Heart right ventricle (tissue), 16 donors: Measurements from ENCODE around the gene FUT8. TPM values are rescaled to one million over a fixed set of nuclear protein-coding genes. Genes with fewer than 3 reads are reported as not detected.

Experiments used
- ATAC-seq, 8 donors: fragments of 200-7000 bp; cut with Tn5 transposase; one replicate each; pipeline ENCODE4 v1.9.1; 2020; ENCODE audit warnings: mild to moderate bottlenecking in 8 of 8, moderate library complexity in 8 of 8, moderate number of reproducible peaks in 1 of 8
- DNase-seq, 2 donors: peaks; one replicate each; pipeline ENCODE4 v3.0.0-alpha.2; 2020
- H3K27ac ChIP-seq, 10 donors: fragments of 200-600 bp; sonication (generic) in 2 of 10; one replicate each; pipeline versions ENCODE4 v1.5.0 to v1.8.0; 2020 to 2022; ENCODE audit warnings: mild to moderate bottlenecking in 3 of 10
- H3K27me3 ChIP-seq, 7 donors: fragments of 200-600 bp; one replicate each; pipeline ENCODE4 v1.8.0; 2021 to 2022; ENCODE audit warnings: mild to moderate bottlenecking in 2 of 7
- H3K36me3 ChIP-seq, 9 donors: fragments of 200-600 bp; sonication (generic) in 1 of 9; one replicate each; pipeline versions ENCODE4 v1.5.0 to v1.8.0; 2020 to 2022; ENCODE audit warnings: mild to moderate bottlenecking in 2 of 9
- H3K4me1 ChIP-seq, 9 donors: fragments of 200-600 bp; sonication (generic) in 1 of 9; one replicate each; pipeline versions ENCODE4 v1.5.0 to v1.8.0; 2020 to 2022; ENCODE audit warnings: mild to moderate bottlenecking in 4 of 9
- H3K4me3 ChIP-seq, 10 donors: fragments of 200-600 bp; sonication (generic) in 2 of 10; one replicate each; pipeline versions ENCODE4 v1.5.0 to v1.8.0; 2020 to 2022; ENCODE audit warnings: mild to moderate bottlenecking in 7 of 10, moderate library complexity in 2 of 10
- H3K9me3 ChIP-seq, 11 donors: fragments of 200-600 bp in 10 of 11; sonication (generic) in 2 of 11; one replicate each; pipeline versions ENCODE4 v1.5.0 to v1.8.0; 2013 to 2022; ENCODE audit warnings: mild to moderate bottlenecking in 2 of 11, control low read depth in 1 of 11, moderate library complexity in 1 of 11
- WGBS, 2 donors: extraction: QIAGEN DNeasy Blood & Tissue Kit; methylation state at CpG; one replicate each; pipeline ENCODE4 v1.1.7; 2013; ENCODE audit warnings: inconsistent platforms in 1 of 2; 5-methylcytosine and 5-hydroxymethylcytosine counted together
- intact Hi-C, 10 donors: fragments of 100-400 bp; cut with DNase I; formaldehyde crosslinking; loops; one replicate each; pipeline versions ENCODE4 v1.11.1 to v1.14.2; 2022
- polyA plus RNA-seq, 2 donors: library from polyadenylated mRNA; stranded (reverse); fragments of 200-250 nt; gene quantifications; one replicate each; pipeline ENCODE4 v1.2.3, GENCODE V29; 2013
- total RNA-seq, 10 donors: library from RNA; stranded (reverse); fragmentation: NEBNext Ultra II Directional in 3 of 10; extraction: Animal tissue kit (Norgen Biotek cat#: 25700) in 3 of 10; gene quantifications; one replicate each; pipeline versions ENCODE4 v1.2.1 to v1.2.4, GENCODE V29; 2021 to 2023
- TF ChIP-seq, protein P1 (sequence below), 9 donors: fragments of 200-600 bp; sonication (generic) in 2 of 9; IDR thresholded peaks; one replicate each; pipeline versions ENCODE4 v1.5.0 to v1.8.0; 2021 to 2022; ENCODE audit warnings: antibody characterized with exemption in 9 of 9, mild to moderate bottlenecking in 5 of 9, moderate library complexity in 1 of 9
- donor health status: Arrhythmogenic right ventricular cardiomyopathy.
- donor health status: ischemic (EF 13 %, LVEDD 7.1; RV severe dilation, severe dysfunction).
- donor health status: healthy with polysubstance abuse.
- donor health status: DM: no; HTN: yes; CAD: no.
- donor health status: DM: no; HTN: no; CAD: no.
- donor health status: ischemic (EF 25% LVEDD 6.9; RV normal size, moderate dysfunction).
- donor health status: ischemic (EF 25% LVEDD 5.7; RV mildly dilated, moderate dysfunction).
- donor health status: healthy.
- donor health status: DM: yes; HTN: yes; CAD: no.
- donor health status: Ischemic cardiomyopathy.
- donor health status: ischemic (EF 35%, LVEDD 5.7; RV mildly dilated, moderate dysfunction).
- donor health status: nonischemic (EF 11% LVEDD 7.7; RV severe dilation, severe dysfunction).
- donor health status: DM: yes; HTN: yes; CAD: no.
- donor health status: PGD.
- donor health status: ischemic (EF 29% LVEDD 5.4; RV normal size, mild dysfunction).
- donor health status: nonischemic (EF 23%, LVEDD 6.1; RV moderate dilation, normal function).

FUT8 gene
- total and polyA plus RNA-seq, 12 donors, result 2.9 to 16.1 (median 9.9) TPM

DNA sequence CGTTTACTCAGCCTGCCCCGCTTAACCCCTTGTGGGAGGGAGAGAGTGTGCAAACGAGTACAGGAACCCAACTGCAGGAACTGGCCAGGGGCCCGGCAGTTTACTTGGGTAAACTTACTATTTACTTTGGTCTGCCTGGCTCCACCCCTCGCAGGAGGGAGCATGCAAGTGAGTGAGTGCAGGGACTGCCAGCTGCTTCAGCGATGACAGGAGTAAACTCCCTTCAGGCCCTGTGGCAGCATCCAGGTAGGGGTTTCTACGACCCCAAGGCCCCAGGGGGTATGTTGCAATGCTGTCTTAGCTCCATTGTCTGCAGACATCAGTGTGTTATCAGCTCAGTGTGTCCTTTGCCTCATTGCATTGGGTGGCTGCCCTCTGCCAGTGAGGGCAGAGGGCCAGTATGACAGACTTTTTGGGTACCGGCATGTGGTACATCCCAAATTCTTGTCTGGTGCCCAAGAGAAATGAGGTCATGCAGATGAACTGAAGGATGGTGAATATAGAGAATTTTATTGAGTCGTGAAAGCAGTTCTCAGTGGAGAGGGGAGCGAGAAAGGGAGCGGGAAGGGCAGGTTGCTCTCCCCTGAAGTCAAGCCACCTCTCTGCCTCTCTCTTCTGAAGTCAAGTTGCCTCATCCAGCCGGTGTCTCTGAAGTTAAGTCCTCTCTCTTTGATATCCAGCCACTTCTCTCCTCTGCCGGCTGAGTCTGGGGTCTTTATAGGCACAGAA, 181.8 kb downstream of the FUT8 start:
- intact Hi-C loops, result no loop called here
- Histone ChIP-seq H3K36me3 (no peaks in the 10 kb centered on the region), H3K4me1 (peaks cover 0 to 5% (median 0%) of the 10 kb centered on the region in 9 donors), H3K27ac (no peak overlapping the region), H3K9me3 (no peaks in the 10 kb centered on the region), H3K4me3 (no peak overlapping the region), H3K27me3 (no peaks in the 10 kb centered on the region)
- TF ChIP-seq, protein P1, sequence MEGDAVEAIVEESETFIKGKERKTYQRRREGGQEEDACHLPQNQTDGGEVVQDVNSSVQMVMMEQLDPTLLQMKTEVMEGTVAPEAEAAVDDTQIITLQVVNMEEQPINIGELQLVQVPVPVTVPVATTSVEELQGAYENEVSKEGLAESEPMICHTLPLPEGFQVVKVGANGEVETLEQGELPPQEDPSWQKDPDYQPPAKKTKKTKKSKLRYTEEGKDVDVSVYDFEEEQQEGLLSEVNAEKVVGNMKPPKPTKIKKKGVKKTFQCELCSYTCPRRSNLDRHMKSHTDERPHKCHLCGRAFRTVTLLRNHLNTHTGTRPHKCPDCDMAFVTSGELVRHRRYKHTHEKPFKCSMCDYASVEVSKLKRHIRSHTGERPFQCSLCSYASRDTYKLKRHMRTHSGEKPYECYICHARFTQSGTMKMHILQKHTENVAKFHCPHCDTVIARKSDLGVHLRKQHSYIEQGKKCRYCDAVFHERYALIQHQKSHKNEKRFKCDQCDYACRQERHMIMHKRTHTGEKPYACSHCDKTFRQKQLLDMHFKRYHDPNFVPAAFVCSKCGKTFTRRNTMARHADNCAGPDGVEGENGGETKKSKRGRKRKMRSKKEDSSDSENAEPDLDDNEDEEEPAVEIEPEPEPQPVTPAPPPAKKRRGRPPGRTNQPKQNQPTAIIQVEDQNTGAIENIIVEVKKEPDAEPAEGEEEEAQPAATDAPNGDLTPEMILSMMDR (IDR thresholded peaks at IDR 0.05), result no peak
- ATAC-seq, result peak in 1 of 8 donors; percentile 10
- WGBS, 2 donors, result 88% methylated on average over 13 of the region's 13 CpGs
- DNase-seq, result no peak

DNA sequence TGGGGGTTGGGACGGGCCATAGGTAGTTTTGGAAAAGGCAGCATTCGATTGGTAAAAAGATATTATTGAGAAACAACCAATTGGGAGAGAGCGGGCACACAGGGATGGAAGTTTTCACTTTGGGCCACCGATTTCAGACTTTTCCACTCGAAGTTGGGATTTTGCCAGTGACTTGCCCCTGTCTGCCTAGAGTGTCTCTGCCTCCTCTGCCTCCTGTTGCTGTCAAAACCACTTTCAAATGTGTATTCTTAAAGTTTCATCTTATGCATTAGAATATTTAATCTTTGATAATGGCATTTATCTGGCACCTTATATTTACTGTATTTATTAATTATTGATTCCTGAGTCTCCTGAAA, 182.3 kb downstream of the FUT8 start:
- Histone ChIP-seq H3K27me3 (no peaks in the 10 kb centered on the region), H3K4me3 (no peak overlapping the region), H3K4me1 (peaks cover 0 to 5% (median 0%) of the 10 kb centered on the region in 9 donors), H3K36me3 (no peaks in the 10 kb centered on the region), H3K27ac (no peak overlapping the region), H3K9me3 (no peaks in the 10 kb centered on the region)
- WGBS, 2 donors, result 95 to 98% methylated on average over 5 of the region's 5 CpGs
- TF ChIP-seq, protein P1 (IDR thresholded peaks at IDR 0.05), result no peak
- no peak for DNase-seq
- intact Hi-C loops, result no loop called here
- no peak for ATAC-seq

- intact Hi-C loops, result no loop called here
- Histone ChIP-seq H3K27ac (no peak overlapping the region), H3K9me3 (no peaks in the 10 kb centered on the region), H3K4me1 (peaks cover 0 to 2% (median 0%) of the 10 kb centered on the region in 9 donors), H3K27me3 (no peaks in the 10 kb centered on the region), H3K4me3 (no peak overlapping the region), H3K36me3 (no peaks in the 10 kb centered on the region)
- no peak for DNase-seq
- ATAC-seq, result no peak
- WGBS, 2 donors, result 0% methylated on average over 1 of the region's 1 CpG
- TF ChIP-seq, protein P1 (IDR thresholded peaks at IDR 0.05), result no peak
Observed at GRCh38 chr14:65599375-65599774, 186.8 kb downstream of the FUT8 start.

GRCh38 chr14:65600742-65601141, 188.2 kb downstream of the FUT8 start:
- 83 to 86% methylated on average over 3 of the region's 3 CpGs for WGBS, 2 donors
- Histone ChIP-seq H3K9me3 (no peaks in the 10 kb centered on the region), H3K4me3 (no peak overlapping the region), H3K27me3 (no peaks in the 10 kb centered on the region), H3K36me3 (no peaks in the 10 kb centered on the region), H3K4me1 (no peaks in the 10 kb centered on the region), H3K27ac (no peak overlapping the region)
- TF ChIP-seq, protein P1 (IDR thresholded peaks at IDR 0.05), result no peak
- DNase-seq, result no peak
- intact Hi-C loops, result no loop called here
- ATAC-seq, result no peak
